ENCODE data around the gene APEH. TPM values are rescaled to one million over a fixed set of nuclear protein-coding genes. Genes with fewer than 3 reads are reported as not detected.

Gene APEH
- total RNA-seq (ENCODE audit: low replicate concordance): 101 and 149 TPM in 2 replicates

GRCh38 chr3:49673715-49674496 is at the start of gene APEH:
APEH (plus strand) TSS chr3:49674351; CDS start chr3:49674402, 51 bp downstream.

DNA sequence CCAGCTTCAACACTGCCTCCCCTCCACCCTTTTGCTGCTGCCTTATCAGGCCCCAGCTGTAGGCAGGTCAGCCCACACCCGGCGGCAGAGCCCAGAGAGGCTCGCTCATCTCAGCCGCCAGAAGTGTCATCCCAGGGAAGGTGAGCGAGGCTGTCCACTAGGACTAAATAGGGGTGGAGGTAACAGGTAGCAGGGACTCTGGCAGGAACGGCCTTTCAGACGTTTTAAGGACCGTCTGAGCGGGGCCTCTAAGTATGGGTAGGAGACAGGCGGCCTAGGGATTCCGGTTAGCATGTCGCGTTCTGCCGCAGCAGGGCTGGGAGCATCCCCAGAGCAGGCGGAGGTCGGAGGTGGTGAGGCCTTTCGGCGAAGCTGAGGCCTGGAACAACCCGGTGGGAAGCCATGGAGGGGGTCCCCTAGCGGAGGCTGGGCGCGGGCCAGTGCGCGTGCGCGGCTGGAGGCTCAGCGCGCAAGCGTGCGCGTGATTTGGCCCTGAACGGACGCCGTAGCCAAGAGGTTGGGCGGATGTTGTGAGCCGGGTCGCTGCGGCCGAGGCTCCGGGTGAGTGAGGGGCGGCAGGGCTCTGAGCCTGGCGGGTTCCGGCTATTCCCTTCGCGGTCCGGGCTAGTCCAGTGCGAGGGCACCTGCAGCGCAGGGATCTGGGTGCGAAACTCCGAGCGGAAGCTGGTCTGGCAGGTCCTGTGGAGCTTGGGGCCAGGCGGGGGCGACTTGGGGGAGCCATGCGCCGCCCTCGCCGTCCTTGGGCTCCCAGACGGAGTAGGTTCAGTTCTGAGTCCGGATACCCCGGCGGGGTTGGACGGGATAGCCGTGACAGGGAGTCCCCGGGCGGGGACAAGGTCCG is 15.1 kb downstream of the APEH start, which contains the start of the genes MST1 and RNF123:
Gene MST1, minus strand, starts transcription at position 429 of the 862 bp plus-strand sequence. CDS start 783 bp downstream, outside the sequence.
Gene RNF123, plus strand, starts transcription at position 512 of the 862 bp plus-strand sequence. CDS start 1,609 bp downstream, outside the sequence.

GRCh38 chr3:49719214-49719884 is 45.2 kb downstream of the APEH start, which contains the start of gene AMIGO3:
AMIGO3 (minus strand) TSS chr3:49719684; CDS start chr3:49719465, 219 bp downstream.

DNA sequence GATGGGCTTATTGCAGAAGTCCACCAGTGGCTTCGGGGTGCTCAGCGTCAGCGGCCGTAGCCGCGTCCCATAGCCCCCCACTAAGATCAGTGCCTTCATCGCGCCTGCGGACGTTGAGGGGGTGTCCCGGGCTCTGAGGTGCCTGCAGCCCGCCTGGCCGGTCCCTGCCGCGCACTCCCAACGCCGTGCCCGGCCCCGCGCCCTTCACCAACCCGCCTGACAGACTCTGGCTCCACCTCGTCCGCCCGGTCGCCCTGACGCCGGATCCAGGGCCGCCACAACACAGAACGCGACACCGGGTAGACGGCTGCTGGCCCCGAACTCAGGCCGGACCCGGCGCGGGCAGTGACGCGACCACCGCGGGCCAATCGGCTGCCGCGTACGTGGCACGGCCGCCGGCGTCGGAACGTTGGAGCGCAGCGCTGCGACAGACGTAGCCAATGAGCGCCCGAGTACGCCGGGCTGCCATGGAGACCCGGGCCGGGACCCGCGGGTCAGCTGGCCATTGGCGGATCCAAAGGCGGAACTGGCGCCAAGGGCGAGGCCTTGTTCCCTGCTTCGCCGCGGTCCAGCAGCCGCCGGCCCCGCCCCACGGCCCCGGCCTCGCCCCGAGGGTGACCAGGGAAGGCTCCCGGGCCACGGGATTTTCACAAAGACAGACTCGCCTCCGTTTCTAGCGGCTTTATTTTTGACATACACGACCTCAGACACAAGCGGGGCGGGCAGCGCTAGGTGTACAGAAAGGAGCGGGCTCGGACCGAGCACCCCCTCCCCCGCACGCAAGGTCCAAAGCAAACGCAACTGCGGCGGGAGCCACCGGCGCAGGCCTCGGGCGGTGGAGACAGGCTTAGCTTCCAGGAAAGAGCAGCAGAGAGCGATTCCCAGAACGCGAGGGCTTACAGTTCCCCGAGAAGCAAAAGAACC is 49.7 kb downstream of the APEH start, which contains the start of gene GMPPB:
Gene GMPPB, minus strand, starts transcription at position 324 of the 924 bp plus-strand sequence. Its CDS starts 225 bp downstream, at position 99.

Other genes with a start within 250 kb of the APEH start
- gene NICN1, start 245.0 kb upstream of the APEH start, total RNA-seq (ENCODE audit: low replicate concordance): 8.8 and 9.4 TPM in 2 replicates
- gene DAG1, start 204.1 kb upstream of the APEH start, total RNA-seq (ENCODE audit: low replicate concordance): 19.3 and 38.8 TPM in 2 replicates
- under 0.01 and 0.08 TPM in 2 replicates for gene BSN, start 119.9 kb upstream of the APEH start, total RNA-seq (ENCODE audit: low replicate concordance)
- 2.3 and 5.3 TPM in 2 replicates for gene MST1, start 15.1 kb downstream of the APEH start, total RNA-seq (ENCODE audit: low replicate concordance)
- gene RNF123, start 15.2 kb downstream of the APEH start, total RNA-seq (ENCODE audit: low replicate concordance): 20.0 and 22.1 TPM in 2 replicates
- gene AMIGO3, start 45.3 kb downstream of the APEH start, total RNA-seq (ENCODE audit: low replicate concordance): 0.59 TPM in 1 of 2 replicates, not detected in the other
- 39.3 and 42.8 TPM in 2 replicates for gene GMPPB, start 49.6 kb downstream of the APEH start, total RNA-seq (ENCODE audit: low replicate concordance)
- 31.0 and 69.0 TPM in 2 replicates for gene IP6K1, start 112.2 kb downstream of the APEH start, total RNA-seq (ENCODE audit: low replicate concordance)
- gene CDHR4, start 125.5 kb downstream of the APEH start, total RNA-seq (ENCODE audit: low replicate concordance): 1.3 TPM in 1 of 2 replicates, not detected in the other
- 5.7 and 10.2 TPM in 2 replicates for gene INKA1, start 128.9 kb downstream of the APEH start, total RNA-seq (ENCODE audit: low replicate concordance)
- gene UBA7, start 139.6 kb downstream of the APEH start, total RNA-seq (ENCODE audit: low replicate concordance): 32.1 and 69.6 TPM in 2 replicates
- gene TRAIP, start 182.2 kb downstream of the APEH start, total RNA-seq (ENCODE audit: low replicate concordance): 2.0 and 2.8 TPM in 2 replicates
- gene CAMKV, start 195.6 kb downstream of the APEH start, total RNA-seq (ENCODE audit: low replicate concordance): not detected in 2 replicates
- gene MST1R, start 229.5 kb downstream of the APEH start, total RNA-seq (ENCODE audit: low replicate concordance): 0.35 and 0.45 TPM in 2 replicates